RPMI7951 (cell line): ENCODE results near the gene SORCS2. TPM values are rescaled to one million over a fixed set of nuclear protein-coding genes. Genes with fewer than 3 reads are reported as not detected.
A peak's percentile ranks its signal among the peaks of the same experiment; 100 is the strongest.

Experiments
- DNase-seq: peaks from one replicate; pipeline ENCODE4 v3.0.0-alpha.2; 2012; ENCODE audit warnings: low read depth
- total RNA-seq: library from RNA; depleted of rRNA; stranded (reverse); fragments of >200 nt; shearing (Covaris generic); gene quantifications from 2 replicates; pipeline ENCODE4 v1.2.3, GENCODE V29; 2014

Gene SORCS2
- total RNA-seq, 1 experiment from 2014 or later: 2.0 TPM

GRCh38 chr4:7648544-7649395 lies 456.4 kb downstream of the SORCS2 start:
- peak; percentile 39 for DNase-seq

- no peak for DNase-seq
Measured at GRCh38 chr4:7649411-7649740, 457.0 kb downstream of the SORCS2 start.

- peak; percentile 100 for DNase-seq
Measured at GRCh38 chr4:7649741-7650531, 457.6 kb downstream of the SORCS2 start.

DNA sequence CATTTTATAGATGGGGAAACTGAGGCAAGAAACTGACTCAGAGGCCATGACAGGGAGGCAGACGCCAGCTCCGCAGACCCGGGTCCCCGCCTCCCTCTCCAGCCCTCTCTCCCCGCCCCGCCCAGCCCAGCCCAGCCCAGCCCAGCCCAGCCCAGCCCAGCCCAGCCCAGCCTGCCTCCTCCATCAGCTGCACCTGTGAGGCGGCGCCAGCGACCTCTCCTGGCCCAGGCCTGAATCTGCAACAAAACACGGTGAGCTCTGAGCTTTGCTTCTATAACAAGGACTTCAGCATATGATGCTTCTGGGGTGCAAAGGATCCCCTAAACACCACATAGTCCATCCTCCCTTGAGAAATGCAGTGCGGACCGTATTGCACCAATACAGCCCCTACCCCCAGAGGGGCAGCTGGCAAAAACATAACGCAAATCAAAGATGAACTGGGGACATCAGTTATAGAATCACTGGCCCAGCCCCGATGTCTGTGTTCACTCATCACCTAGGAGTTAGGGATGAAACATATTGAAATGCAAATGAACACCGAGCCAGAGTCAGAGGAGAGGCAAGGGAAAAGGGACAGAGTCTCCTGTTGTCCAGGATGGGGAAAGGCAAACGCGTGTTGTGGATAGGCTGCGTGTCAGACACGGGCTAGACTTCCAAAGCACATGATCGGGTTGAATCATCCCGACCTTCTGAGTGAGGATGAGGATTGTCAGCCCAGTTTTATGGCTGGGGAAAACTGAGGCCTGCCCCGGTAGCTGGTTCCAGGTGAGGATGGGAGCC lies 458.5 kb downstream of the SORCS2 start:
- DNase-seq: peak; percentile 64

- peak; percentile 73 for DNase-seq
Measured at GRCh38 chr4:7651461-7651921, 459.2 kb downstream of the SORCS2 start.

GRCh38 chr4:7652006-7652405 lies 459.7 kb downstream of the SORCS2 start:
- no peak for DNase-seq

GRCh38 chr4:7652451-7652881 lies 460.1 kb downstream of the SORCS2 start:
- DNase-seq: peak; percentile 91

GRCh38 chr4:7652906-7653305 lies 460.6 kb downstream of the SORCS2 start:
- DNase-seq: peak; percentile 64

DNA sequence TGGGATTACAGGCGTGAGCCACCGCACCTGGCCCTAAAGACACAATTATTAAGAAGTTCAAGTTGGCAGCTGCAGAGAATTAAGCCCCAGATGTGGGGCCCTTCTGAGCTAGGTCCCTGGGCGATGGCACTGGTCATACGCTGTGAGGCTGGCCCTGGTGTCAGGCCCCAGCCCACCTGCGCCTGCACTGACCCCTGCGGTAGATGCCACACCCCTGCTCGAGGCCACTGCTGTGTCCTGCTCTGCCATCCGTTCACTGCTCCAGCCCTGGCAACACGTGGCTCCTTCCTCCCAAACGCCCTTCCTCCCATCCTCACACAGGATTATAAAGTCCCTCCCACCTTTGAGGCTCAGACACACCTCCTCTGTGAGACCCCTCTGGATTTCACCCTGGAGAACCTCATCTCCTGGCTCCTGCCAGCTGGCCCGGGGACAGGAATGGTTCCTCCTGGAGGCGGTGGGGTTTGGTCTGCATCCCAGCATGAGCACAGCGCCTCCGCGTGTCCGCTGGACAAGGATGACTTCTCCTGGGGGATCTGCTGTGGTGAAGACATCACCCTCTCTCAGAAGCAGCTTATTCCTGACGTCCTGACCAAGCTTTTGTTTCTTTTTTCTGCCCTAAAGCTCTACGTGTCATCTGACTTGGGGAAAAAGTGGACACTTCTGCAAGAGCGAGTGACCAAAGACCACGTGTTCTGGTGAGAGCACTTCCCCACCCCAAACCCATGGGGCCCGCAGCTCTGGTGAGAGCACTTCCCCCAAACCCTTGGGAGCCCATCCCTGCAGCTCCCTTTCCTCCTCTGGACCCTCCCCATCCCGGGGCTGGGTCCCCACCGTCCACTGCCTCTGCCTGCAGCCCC lies 461.4 kb downstream of the SORCS2 start:
- no peak for DNase-seq

- DNase-seq: no peak
Measured at GRCh38 chr4:7654550-7655445, 462.5 kb downstream of the SORCS2 start.

DNA sequence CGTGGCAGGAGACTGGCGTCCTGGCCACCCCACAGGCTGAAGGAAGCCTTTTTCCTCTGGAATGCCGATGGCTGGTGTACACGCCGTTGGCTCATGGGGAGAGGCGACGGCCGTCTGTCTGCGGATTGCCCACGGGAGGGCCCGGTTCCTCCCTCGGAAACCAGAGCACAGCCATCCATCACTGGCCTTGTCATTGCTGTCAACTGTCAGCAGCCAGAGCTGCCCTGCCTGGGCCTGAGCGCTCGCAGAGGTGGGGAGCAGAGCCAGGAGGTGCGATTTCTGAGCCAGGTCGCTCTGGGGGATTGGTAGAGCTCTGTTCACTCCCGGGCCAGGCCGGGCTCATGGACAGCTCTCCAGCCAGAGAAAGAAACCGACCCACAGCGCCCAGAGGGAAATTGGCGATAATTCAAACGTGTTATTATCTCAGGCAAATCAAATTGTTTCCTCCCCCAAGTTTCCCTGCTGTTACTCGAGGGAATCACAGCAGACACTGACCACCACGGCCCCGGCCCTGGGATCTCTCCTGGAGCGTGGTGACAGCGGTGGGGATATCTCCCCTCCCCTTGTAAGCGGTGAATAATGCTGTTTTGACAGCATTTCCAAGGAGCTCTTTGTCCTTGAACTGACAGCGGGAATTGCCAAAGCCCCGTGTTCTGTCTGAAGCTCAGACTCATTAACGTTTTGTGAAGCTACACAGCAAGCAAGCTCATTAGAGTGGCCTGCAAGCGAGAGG lies 463.3 kb downstream of the SORCS2 start:
- DNase-seq: peak; percentile 93

DNA sequence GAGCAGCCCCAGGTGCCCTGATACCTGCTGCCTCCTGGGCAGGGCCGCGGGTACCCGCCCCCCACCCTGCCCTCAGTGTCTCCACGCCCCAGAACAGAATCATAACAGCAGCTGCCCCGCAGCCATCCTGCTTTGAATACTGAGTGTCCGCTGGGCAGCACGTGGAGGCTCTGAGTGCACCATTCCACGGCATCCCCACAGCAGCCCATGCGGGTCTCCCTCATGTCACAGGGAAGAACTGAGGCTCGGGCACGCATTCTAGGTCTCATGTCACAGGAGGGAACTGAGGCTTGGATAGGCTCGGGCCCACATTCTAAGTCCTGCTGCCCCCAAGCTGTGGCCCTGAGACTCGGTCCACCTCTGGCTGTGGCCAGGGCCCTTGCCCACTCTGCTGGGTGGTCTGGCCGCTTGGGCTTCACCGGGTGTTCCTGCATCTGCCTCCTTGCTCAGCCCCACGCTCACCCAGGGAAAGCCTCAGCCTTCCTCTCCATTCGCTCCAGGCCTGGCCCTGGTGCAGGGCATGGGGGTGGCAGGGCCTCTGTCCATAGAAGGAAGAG lies 464.0 kb downstream of the SORCS2 start:
- no peak for DNase-seq

GRCh38 chr4:7657545-7658297 lies 465.4 kb downstream of the SORCS2 start:
- no peak for DNase-seq

- peak; percentile 75 for DNase-seq
Measured at GRCh38 chr4:7658341-7659204, 466.2 kb downstream of the SORCS2 start.

DNA sequence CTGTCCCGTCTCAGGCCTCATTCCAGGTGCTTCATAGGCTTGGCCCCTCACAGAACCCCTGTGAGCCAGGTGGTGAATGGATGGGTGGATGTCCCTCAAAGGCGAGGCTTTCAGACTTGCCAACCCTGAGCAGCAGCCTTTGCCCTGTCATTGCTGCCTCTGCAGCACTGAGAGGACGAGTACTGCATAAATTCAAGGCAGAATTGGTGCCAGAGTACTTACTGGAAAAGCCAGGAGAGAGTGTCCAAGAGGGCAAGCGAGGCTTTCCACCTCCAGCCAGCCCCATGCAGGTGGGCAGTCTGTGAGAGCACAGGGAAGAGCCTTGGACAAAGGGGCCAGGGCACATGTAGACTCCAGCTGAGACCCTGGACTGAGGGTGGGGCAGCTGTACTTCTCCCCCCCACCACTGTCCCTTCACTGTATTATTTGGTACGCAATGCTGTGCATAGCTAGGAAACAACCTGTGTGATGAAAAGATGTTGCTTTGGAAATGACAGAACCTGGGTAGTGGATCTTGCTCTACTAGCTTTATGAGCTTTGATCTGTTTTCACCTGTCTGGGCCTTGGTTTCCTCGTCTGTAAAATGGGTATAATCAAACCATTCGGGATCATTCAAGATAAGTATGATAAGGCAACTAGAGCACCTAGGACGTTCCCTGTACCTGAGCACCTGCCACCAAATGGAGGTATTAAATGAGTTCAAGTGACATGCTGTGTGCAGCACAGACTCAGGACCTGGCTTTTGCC lies 467.3 kb downstream of the SORCS2 start:
- DNase-seq: no peak
